SK-N-DZ (cell line): ENCODE measurements around the gene CD19.
"Not testable (repeated sequence)": the region's sequence is repeated elsewhere in the genome, so short reads cannot be mapped to it uniquely, and the experiment has no call there.

Source experiments
- DNase-seq: peaks from one replicate; pipeline ENCODE4 v3.0.0-alpha.2; 2015; ENCODE audit warnings: low spot score

Gene CD19

DNA sequence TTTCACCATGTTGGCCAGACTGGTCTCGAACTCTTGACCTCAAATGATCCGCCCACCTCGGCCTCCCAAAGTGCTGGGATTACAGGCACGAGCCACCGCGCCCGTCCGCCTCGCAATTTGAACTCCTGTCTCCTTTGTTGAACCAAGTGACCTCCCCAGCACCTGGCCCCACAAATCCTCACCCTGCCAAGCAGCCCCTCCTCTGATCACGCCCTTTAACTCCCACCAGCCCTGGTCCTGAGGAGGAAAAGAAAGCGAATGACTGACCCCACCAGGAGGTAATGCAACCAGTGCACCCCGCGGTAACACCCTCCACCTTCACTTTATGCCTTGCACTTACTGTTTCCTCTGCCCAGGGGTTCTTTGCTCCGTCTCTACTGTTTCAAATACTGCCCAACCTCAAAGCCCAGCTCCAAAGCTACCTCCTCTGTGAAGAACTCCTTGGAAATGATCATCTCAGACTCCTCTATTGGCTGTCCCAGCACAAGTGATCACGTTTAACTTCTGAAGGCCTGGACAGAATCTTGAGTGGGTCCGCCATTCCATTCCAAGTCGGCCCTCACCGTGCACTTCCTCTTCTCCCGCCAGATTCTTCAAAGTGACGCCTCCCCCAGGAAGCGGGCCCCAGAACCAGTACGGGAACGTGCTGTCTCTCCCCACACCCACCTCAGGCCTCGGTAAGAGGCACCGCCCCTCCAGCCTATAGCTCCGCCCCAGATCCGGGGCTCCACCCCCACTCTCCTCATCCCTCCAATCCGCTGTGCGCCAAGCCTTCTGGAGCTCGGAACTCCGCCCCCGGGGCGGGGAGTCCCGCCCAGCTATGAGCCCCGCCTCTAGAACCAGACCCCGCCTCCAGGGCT is 4.4 kb downstream of the CD19 start:
- peak; percentile 54 for DNase-seq

DNA sequence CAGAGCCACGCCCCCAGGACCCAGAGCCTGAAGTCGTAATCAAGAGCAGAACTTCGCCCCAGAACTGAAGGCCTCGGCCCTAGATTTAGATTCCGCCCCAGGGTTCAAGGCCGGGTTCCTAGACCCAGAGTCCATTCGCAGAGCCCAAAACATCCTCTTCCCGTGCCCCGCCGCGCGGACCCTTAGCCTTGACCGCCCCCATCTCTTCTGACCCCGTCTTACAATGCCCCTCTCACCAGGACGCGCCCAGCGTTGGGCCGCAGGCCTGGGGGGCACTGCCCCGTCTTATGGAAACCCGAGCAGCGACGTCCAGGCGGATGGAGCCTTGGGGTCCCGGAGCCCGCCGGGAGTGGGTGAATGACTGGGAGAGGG is 5.0 kb downstream of the CD19 start:
- DNase-seq, result no peak

DNA sequence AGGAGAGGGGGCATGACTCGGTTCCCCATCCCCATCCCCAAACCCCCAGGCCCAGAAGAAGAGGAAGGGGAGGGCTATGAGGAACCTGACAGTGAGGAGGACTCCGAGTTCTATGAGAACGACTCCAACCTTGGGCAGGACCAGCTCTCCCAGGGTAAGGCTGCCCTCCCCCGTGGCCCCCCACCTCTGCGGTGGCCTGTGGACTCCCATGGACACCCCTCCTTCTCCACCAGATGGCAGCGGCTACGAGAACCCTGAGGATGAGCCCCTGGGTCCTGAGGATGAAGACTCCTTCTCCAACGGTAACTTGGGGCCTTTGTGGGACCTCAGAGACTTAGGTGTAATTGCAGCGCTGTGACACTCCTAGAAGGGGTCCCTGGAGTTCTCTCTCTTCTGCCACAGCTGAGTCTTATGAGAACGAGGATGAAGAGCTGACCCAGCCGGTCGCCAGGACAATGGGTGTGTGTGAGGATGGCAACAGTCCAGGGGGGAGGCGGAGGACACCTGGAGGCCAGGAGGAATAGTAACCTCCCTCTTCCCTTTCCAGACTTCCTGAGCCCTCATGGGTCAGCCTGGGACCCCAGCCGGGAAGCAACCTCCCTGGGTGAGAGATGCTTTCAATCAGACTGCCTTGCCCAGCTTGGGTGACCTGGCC is 5.6 kb downstream of the CD19 start:
- DNase-seq, result no peak

DNA sequence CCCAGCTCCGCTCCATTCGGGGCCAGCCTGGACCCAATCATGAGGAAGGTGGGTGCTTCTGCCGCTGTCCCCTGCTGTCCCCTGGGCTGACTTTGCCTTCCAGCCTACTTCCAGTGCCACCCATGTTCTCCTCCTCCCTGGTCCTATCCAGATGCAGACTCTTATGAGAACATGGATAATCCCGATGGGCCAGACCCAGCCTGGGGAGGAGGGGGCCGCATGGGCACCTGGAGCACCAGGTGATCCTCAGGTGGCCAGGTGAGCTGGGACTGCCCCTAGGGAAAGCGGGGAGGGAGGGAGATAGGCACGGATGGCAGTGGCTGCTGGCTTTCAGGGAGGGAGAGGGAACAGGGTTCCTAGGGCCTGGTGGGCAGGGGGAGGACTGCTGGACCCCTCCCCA is 7.0 kb downstream of the CD19 start:
- DNase-seq, result no peak

DNA sequence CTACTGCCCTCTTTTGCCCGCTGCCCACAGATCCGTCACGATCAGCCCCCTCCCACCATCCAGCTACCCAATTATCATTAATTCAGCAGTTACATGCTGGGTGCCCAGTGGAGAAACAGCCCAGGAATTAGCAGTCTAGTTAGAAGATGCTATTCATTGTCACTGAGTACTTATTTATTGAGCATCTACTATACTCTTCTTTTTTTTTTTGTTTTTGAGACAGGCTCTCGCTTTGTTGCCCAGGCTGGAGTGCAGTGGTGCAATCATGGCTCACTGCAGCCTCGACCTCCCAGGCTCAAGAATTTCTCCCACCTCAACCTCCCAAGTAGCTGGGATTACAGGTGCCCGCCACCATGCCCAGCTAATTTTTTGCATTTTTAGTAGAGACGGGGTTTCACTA is 8.1 kb downstream of the CD19 start:
- not testable (repeated sequence) for DNase-seq

DNA sequence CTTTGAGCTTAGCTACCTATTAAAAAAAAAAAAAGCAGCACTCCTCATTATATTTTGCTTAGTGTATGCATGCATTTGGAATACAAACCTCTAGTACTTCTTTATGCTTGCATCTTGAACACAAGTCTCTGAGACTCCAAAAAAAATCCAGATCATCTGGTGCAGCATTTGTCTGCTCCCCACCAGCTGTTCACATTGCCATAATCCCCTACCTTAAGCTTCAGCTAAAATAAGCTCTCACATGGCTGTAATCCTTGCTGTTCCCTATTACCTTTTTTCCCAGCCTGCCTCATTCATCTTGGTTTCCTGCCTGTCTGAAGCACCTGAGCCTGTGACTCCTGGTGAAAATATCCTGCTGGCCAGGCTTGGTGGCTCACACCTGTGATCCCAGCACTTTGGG is 11.5 kb downstream of the CD19 start:
- no peak for DNase-seq

DNA sequence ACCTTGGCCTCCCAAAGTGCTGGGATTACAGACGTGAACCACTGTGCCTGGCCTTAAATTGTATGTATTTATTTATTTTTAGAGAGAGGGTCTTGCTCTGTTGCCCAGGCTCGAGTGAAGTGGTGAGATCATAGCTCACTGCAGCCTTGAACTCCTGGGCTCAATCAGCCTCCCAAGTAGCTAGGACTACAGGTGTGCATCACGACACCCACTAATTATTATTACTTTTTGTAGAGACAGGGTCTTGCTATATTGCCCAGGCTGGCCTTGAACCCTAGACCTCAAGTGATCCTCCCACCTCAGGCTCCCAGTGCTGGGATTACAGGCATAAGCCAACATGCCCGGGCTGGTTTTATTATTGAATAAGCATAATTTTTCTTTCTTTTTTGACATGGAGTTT is 14.9 kb downstream of the CD19 start:
- no peak for DNase-seq

DNA sequence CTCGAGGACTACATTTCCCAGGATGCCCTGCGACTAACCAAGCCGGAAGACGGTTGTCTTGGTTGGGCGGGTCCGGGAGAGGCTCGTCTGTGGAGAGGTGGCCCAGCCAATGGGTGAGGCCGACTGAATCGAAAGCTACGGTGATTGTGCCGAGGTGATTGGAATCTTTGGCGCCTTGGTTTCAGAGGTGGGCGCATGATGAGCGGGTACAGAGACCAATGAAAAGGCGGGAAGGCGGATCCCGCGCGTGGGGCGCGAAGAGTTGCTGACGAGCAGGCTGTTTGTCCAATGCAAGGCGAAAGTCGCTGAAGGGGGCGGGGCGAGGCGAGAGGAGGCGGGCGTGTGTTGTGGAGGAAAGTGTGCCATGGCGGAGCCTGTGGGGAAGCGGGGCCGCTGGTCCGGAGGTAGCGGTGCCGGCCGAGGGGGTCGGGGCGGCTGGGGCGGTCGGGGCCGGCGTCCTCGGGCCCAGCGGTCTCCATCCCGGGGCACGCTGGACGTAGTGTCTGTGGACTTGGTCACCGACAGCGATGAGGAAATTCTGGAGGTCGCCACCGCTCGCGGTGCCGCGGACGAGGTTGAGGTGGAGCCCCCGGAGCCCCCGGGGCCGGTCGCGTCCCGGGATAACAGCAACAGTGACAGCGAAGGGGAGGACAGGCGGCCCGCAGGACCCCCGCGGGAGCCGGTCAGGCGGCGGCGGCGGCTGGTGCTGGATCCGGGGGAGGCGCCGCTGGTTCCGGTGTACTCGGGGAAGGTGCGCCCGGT is 19.1 kb downstream of the CD19 start, which contains the start of gene NFATC2IP:
TSS of gene NFATC2IP (plus strand) at position 290 of the 762 bp plus-strand sequence. CDS start at position 365, 75 bp downstream.
- peak; percentile 100 for DNase-seq

DNA sequence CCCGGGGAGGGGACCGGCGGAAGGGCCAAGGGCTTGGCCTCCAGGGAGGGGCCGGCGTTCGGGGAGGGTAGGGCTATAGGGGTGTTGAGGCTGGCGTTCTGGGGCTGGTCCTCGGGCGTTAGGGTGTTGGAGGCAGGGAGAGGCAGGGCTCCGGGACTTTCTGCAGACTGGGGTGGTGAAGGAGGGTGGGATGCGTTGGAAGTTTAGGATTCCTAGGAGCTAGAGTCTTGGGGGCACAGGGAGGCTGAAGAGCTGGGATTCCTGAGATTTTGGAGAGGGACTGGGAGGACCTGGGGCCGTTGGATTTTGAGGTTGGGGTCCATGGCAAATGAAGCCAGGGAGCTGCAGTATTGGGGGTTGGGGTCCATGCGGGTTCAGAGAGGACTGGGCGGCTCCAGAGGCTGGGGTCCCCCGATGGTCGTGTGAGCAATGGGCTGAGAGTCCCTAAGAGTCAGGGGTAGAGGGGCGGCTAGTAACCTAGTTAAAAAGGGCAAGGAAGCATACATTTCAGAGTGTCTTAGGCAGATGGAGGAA is 19.7 kb downstream of the CD19 start:
- DNase-seq, result no peak

DNA sequence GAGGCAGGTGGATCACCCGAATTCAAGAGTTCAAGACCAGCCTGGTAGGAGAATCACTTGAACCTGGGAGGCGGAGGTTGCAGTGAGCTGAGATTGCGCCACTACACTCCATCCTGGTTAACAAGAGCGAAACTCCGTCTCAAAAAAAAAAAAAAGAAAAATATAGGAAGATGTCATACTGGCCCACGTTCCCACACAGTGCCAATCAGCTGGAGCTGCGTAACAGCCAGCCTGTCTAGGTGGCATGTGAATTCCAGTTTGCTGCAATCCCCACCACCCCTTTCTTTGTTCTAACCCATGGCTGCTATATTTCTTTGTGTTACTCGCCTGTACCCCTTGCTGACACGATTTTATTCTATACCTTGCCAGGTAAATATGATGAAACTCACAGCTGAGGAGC is 26.4 kb downstream of the CD19 start:
- DNase-seq, result no peak

DNA sequence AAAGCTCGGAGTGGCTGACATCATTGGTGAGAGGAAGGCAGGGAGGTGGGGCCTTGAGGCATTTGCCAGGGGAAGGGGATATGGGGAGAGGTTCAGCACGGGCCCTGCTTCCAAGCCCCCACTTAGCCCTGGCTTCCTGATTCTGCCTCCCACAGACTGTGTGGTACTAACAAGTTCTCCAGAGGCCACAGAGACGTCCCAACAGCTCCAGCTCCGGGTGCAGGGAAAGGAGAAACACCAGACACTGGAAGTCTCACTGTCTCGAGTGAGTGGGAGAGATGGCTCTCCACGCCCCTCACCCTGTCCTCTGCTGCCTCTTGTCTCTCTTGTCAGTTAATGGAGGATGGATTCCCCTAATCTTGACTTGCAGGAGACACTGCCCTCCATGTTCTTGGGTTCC is 27.1 kb downstream of the CD19 start:
- no peak for DNase-seq

DNA sequence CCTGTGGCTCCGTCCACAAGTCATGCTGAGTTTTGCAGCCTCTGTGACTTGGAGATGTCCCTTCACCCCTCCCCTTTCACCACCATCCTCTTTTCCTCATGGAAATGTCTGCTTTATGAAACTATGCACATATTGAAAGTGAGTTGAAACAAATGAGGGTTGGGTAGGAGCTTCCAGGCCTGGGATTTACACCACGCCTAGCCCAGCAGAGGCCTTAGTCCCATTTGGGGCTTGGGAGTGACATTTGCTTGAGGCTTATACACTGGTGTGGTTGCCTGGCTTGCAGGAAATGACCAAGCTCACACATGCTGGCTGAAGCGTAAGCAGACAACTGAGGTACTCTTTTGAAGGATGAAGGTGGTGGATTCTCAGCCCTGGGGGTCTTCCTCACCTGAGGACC is 32.3 kb downstream of the CD19 start:
- DNase-seq, result no peak

DNA sequence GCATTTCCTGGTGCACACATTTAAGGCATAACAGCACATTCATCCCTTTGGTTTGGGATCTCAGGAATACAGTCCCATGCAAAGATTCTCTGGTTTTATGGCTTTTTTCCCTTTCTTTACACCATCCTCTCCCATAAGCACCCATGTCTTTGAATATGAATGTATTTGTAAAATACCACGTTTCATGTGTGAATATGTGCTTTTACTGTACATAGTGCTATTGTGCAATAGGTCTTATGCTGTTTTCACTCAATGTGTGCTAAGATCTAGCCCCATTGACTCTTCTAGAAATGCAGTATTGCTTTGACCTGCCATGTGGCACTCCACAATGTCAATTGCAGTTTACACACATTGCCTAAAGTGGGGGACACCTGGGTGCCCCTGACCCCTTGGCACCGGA is 32.7 kb downstream of the CD19 start:
- DNase-seq, result no peak

DNA sequence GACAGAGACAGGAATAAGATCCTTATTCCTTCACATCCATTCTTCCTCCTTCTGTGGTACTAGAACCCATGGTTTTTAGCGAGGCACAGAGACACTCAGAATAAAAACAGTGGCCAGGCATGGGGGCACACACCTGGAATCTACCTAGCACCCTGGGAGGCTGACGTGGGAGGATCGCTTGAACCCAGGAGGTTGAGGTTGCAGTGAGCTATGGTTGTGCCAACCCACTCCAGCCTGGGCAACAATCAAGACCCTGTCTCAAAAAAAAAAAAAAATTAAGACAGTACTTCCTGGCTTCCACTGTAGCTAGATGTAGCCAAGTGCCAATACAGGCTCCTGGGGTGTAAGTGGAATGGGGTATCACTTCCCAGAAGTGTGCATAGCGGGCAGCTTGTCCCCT is 35.4 kb downstream of the CD19 start:
- DNase-seq, result no peak

DNA sequence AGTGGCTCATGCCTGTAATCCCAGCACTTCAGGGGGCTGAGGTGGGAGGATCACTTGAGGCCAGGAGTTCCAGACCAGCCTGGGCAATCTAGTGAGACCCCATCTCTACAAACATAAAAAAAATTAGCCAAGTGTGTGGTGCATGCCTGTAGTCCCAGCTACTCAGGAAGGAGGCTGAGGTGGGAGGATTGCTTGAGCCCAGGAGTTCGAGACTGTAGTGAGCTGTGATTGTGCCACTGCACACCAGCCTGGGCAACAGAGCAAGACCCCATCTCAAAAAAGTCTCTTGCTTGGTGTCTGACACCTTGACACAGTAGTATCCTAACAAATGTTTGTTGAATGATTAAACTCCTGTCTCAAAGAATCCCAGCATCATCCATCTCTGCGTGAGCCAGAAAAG is 37.9 kb downstream of the CD19 start:
- DNase-seq, result not testable (repeated sequence)

DNA sequence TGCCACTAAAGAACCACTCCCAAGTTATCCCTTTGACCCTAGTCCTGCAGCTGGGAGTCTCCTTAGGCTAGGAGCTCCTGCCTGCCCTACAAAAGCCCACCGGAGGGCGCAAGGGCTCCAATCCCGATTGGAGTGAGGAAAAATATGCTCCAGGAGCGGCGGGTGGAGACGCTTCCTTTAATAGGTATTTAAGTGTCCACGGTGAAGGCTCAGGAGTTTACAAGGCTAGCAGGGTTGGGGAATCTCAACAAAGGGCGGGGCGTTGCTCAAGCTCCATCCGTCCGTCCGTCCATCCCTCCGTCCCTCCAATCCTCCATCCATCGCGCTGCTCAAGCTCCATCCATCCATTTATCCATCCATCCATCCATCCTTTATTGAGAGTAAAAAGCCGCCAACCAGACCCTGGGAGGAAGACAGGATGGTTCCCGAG is 42.3 kb downstream of the CD19 start:
- peak; percentile 79 for DNase-seq

DNA sequence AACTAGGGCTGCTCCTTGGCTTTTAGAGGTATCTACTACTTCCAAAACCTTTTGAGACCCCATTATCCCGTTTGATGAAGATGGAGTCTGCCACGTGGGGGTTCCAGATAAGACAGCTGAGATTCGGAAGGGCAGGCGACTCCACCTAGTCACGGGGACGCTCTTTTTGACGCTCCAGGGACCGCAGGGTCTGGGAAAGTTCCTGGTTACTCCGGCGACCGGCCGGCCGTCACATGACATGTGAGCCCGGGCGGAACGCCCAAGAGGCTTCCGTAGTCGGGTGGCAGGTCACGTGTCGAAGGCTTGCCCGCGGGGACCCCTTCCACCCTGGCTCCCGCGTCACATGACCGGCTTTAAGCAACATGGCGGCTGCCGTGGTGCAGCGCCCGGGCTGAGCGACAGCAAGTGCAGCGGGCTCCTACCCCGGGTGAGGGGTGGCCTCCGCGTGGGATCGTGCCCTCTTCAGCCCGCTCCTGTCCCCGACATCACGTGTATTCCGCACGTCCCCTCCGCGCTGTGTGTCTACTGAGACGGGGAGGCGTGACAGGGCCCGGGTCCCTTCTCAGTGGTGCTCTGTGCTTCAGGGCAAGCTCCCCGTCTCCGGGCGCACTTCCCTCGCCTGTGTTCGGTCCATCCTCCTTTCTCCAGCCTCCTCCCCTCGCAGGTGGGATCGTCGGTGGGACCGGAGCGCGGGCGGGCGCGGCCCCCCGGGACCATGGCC is 42.8 kb downstream of the CD19 start, which contains the start of gene SPNS1:
TSS of gene SPNS1 (plus strand) at position 342 of the 721 bp plus-strand sequence. CDS start at position 716, 374 bp downstream.
- peak; percentile 96 for DNase-seq

DNA sequence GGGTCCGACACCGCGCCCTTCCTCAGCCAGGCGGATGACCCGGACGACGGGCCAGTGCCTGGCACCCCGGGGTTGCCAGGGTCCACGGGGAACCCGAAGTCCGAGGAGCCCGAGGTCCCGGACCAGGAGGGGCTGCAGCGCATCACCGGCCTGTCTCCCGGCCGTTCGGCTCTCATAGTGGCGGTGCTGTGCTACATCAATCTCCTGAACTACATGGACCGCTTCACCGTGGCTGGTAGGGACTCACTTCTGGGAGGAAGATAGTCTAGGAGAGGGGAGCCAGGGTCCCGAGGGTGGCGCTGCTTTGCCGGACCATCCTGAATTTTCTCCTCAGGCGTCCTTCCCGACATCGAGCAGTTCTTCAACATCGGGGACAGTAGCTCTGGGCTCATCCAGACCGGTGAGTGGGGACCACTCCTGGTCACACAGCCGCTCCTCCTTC is 43.4 kb downstream of the CD19 start:
- DNase-seq, result no peak

DNA sequence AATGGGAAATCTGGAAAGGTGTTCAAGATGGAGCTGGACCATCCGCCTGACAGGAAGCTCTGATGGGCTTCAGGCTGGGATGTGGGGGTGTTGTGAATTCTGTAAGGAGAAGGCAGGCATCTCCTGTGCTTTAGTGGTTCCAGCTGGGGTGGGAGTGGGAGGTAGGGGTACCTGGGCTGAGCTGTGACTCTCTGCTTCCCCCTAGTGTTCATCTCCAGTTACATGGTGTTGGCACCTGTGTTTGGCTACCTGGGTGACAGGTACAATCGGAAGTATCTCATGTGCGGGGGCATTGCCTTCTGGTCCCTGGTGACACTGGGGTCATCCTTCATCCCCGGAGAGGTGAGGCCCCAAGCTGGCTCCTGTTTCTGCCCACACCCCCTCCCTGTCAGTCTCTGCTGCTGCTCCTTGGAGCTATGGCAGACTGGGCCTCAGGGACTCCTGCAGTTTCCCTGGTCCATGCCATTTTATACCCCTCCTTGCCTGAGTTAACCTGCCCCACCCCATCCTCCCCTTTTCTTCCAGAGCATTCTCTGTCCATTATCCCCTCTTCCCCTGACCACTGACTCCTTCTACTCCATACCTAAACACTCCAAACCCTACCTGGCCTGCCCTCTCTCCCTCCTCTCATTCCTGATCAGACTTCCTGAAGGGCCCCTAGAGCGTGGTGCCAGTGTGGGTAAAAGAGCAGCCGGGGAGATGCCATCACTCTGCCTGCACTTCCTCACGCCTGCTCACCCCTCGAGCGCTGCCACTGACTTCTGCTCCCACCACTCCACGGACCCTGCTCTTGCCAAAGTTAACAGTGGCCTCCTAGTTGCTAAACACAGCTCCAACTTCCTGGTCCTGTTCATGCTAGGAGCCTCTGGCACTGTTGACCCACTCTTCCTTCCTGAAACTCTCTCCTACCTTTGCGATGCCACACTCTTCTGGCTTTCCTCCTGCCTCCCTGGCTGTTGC is 46.2 kb downstream of the CD19 start:
- no peak for DNase-seq

DNA sequence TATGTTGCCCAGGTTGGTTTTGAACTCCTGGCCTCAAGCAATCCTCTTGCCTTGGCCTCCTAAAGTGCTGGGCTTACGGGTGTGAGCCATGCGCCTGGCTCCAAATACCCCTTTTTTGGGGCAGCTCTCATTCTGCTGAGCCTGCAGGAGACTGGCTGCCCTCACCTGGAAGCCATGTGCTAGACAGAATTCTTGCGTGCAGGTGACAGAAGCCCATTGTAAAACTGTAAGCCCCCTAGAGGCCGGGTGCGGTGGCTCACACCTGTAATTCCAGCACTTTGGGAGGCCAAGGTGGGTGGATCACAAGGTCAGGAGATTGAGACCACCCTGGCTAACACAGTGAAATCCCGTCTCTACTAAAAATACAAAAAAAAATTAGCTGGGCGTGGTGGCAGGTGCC is 48.6 kb downstream of the CD19 start:
- not testable (repeated sequence) for DNase-seq
